HG03442 (cell line): ENCODE results near the gene PXN.
A peak's percentile ranks its signal among the peaks of the same experiment; 100 is the strongest.

Source experiments
- ATAC-seq: cut with Tn5 transposase; IDR thresholded peaks from one replicate; pipeline ENCODE4 v1.9.1; 2021; ENCODE audit warnings: mild to moderate bottlenecking, moderate library complexity; ENCODE audit not compliant: unreplicated experiment

PXN gene

GRCh38 chr12:120265473-120266179 is at the start of gene PXN:
TSS of gene PXN (minus strand) at chr12:120265730. CDS start at chr12:120265629, 101 bp downstream.
- peak; percentile 67 for ATAC-seq

- ATAC-seq: no peak
These were observed 48.7 kb upstream of the PXN start for GRCh38 chr12:120314220-120314619.

- ATAC-seq: peak; percentile 97
These were observed 36.7 kb upstream of the PXN start, which contains the start of gene SIRT4 for GRCh38 chr12:120301962-120302815. TSS of gene SIRT4 (plus strand) at chr12:120302321. CDS start at chr12:120303562, 1,241 bp downstream.

- peak; percentile 44 for ATAC-seq
These were observed 27.4 kb upstream of the PXN start, which contains the start of gene RNU4-1 for GRCh38 chr12:120292661-120293531. TSS of gene RNU4-1 (minus strand) at chr12:120293237.

- ATAC-seq: no peak
These were observed 26.8 kb upstream of the PXN start for GRCh38 chr12:120292411-120292660.

GRCh38 chr12:120290609-120291305 is 25.2 kb upstream of the PXN start:
- ATAC-seq: no peak

GRCh38 chr12:120287491-120287890 is 22.0 kb upstream of the PXN start:
- ATAC-seq: no peak

- no peak for ATAC-seq
These were observed 21.4 kb upstream of the PXN start for GRCh38 chr12:120286768-120287490.

- ATAC-seq: no peak
These were observed 18.9 kb upstream of the PXN start for GRCh38 chr12:120284381-120284780.

- ATAC-seq: no peak
These were observed 17.8 kb upstream of the PXN start for GRCh38 chr12:120283318-120283717.

- ATAC-seq: no peak
These were observed 12.9 kb upstream of the PXN start for GRCh38 chr12:120278137-120279069.

GRCh38 chr12:120276734-120277133 is 11.2 kb upstream of the PXN start:
- ATAC-seq: no peak

GRCh38 chr12:120267736-120268135 is 2.2 kb upstream of the PXN start:
- no peak for ATAC-seq

- no peak for ATAC-seq
These were observed 795 bp upstream of the PXN start for GRCh38 chr12:120266180-120266870.

GRCh38 chr12:120264904-120265472 is 542 bp downstream of the PXN start:
- peak; percentile 24 for ATAC-seq

- ATAC-seq: no peak
These were observed 1.2 kb downstream of the PXN start for GRCh38 chr12:120264086-120264903.

- no peak for ATAC-seq
These were observed 1.8 kb downstream of the PXN start for GRCh38 chr12:120263748-120264085.
